ENCODE results near the gene ARHGDIA.

ARHGDIA gene

GRCh38 chr17:81834831-81835267 lies 36.3 kb downstream of the ARHGDIA start, which contains the start of gene PPP1R27:
PPP1R27 (minus strand) TSS chr17:81835050; CDS start chr17:81834953, 97 bp downstream.
- no peak for DNase-seq (ENCODE audit: extremely low read depth, low read depth)
- no peak for TF ChIP-seq CTCF (IDR thresholded peaks at IDR 0.05; ENCODE audit: low read depth, low read length)

- no peak for TF ChIP-seq CTCF (IDR thresholded peaks at IDR 0.05; ENCODE audit: low read depth, low read length)
- DNase-seq (ENCODE audit: extremely low read depth, low read depth): no peak
Measured at GRCh38 chr17:81833921-81834830, 37.0 kb downstream of the ARHGDIA start.

GRCh38 chr17:81833160-81833920 lies 37.8 kb downstream of the ARHGDIA start, which contains the start of gene MCRIP1:
MCRIP1 (minus strand) TSS chr17:81833291; CDS start chr17:81824506, 8,785 bp downstream.
- TF ChIP-seq CTCF (IDR thresholded peaks at IDR 0.05; ENCODE audit: low read depth, low read length): no peak
- DNase-seq (ENCODE audit: extremely low read depth, low read depth): peak; percentile 83

GRCh38 chr17:81832608-81833159 lies 38.5 kb downstream of the ARHGDIA start:
- TF ChIP-seq CTCF (IDR thresholded peaks at IDR 0.05; ENCODE audit: low read depth, low read length): no peak
- no peak for DNase-seq (ENCODE audit: extremely low read depth, low read depth)

GRCh38 chr17:81831957-81832607 lies 39.1 kb downstream of the ARHGDIA start:
- no peak for DNase-seq (ENCODE audit: extremely low read depth, low read depth)

GRCh38 chr17:81831563-81831956 lies 39.6 kb downstream of the ARHGDIA start:
- no peak for TF ChIP-seq CTCF (IDR thresholded peaks at IDR 0.05; ENCODE audit: low read depth, low read length)
- no peak for DNase-seq (ENCODE audit: extremely low read depth, low read depth)

More at GRCh38 chr17:81831957-81832607, 39.1 kb downstream of the ARHGDIA start:
- no peak for TF ChIP-seq CTCF (IDR thresholded peaks at IDR 0.05; ENCODE audit: low read depth, low read length)

Measured in AG09319 (cell line).